ENCODE results near the gene CCDC106.

The CCDC106 gene

GRCh38 chr19:55647732-55648584, at the start of gene CCDC106:
CCDC106 (plus strand) TSS chr19:55648212; CDS start chr19:55649047, 835 bp downstream.
- peak in 13 of 14 donors; percentile 53 to 89 (median 76) for DNase-seq

- peak; percentile 40 to 97 (median 94) for DNase-seq
Measured at GRCh38 chr19:55598719-55599467, 49.1 kb upstream of the CCDC106 start.

GRCh38 chr19:55599468-55599841, 48.6 kb upstream of the CCDC106 start, which contains the start of gene FIZ1:
FIZ1 (minus strand) TSS chr19:55599517; CDS start chr19:55597865, 1,652 bp downstream.
- peak; percentile 87 to 99 (median 98) for DNase-seq

GRCh38 chr19:55599842-55600661, 48.0 kb upstream of the CCDC106 start, which contains the start of gene ZNF524:
ZNF524 (plus strand) TSS chr19:55600288; CDS start chr19:55602113, 1,825 bp downstream.
- peak; percentile 67 to 99 (median 96) for DNase-seq

GRCh38 chr19:55600662-55601028, 47.4 kb upstream of the CCDC106 start:
- peak in 2 of 14 donors; percentile 48 to 55 for DNase-seq

- DNase-seq = peak in 3 of 14 donors; percentile 13 to 33 (median 20)
Measured at GRCh38 chr19:55601084-55601483, 46.9 kb upstream of the CCDC106 start.

GRCh38 chr19:55602104-55603001, 45.7 kb upstream of the CCDC106 start:
- no peak for DNase-seq

- no peak for DNase-seq
Measured at GRCh38 chr19:55603115-55603514, 44.9 kb upstream of the CCDC106 start.

GRCh38 chr19:55603581-55604292, 44.3 kb upstream of the CCDC106 start:
- DNase-seq = no peak

GRCh38 chr19:55605207-55605636, 42.8 kb upstream of the CCDC106 start:
- peak; percentile 69 to 96 (median 90) for DNase-seq

- DNase-seq = peak; percentile 5 to 81 (median 46)
Measured at GRCh38 chr19:55605637-55606470, 42.2 kb upstream of the CCDC106 start, which contains the start of gene ZNF865. ZNF865 (plus strand) TSS chr19:55605647; CDS start chr19:55613619, 7,972 bp downstream.

GRCh38 chr19:55606471-55606787, 41.6 kb upstream of the CCDC106 start:
- DNase-seq = no peak

- no peak for DNase-seq
Measured at GRCh38 chr19:55606817-55607216, 41.2 kb upstream of the CCDC106 start.

GRCh38 chr19:55609326-55609725, 38.7 kb upstream of the CCDC106 start:
- no peak for DNase-seq

- peak in 1 of 14 donors; percentile 23 for DNase-seq
Measured at GRCh38 chr19:55611300-55611982, 36.6 kb upstream of the CCDC106 start.

GRCh38 chr19:55611983-55612645, 35.9 kb upstream of the CCDC106 start:
- peak in 1 of 14 donors; percentile 23 for DNase-seq

GRCh38 chr19:55613396-55613795, 34.6 kb upstream of the CCDC106 start:
- no peak for DNase-seq

All from C1 segment of cervical spinal cord (tissue), 14 donors.